GM12878 (cell line): ENCODE measurements around the gene AP4S1. TPM values are rescaled to one million over a fixed set of nuclear protein-coding genes. Genes with fewer than 3 reads are reported as not detected.

Experiments used
- ATAC-seq: fragments of 200-7000 bp; cut with Tn5 transposase; 3 replicates; pipeline ENCODE4 v1.9.1; 2020; ENCODE audit warnings: mild to moderate bottlenecking, moderate library complexity
- BruUV-seq: library from RNA; stranded (reverse); fragments of 400-500 nt; replicated peaks from 2 replicates; lab custom pipeline; 2021; lab: Mats Ljungman, UMichigan
- CTCF ChIA-PET: fragments of 300-600 bp; sonication (Branson Sonifier 250); formaldehyde crosslinking; extraction: SDS; loops from one replicate; lab custom pipeline; 2021; ENCODE audit warnings: inconsistent platforms; lab: Yijun Ruan, JAX
- POLR2A ChIA-PET: fragments of 350-600 bp; formaldehyde crosslinking; extraction: SDS; loops from one replicate; lab custom pipeline; 2021; ENCODE audit warnings: inconsistent platforms; lab: Charles Lee
- RAD21 ChIA-PET: fragments of 300-600 bp; sonication (Branson Sonifier 250); formaldehyde crosslinking; loops from one replicate; lab custom pipeline; 2023; ENCODE audit warnings: antibody characterized with exemption; ENCODE audit not compliant: unreplicated experiment; lab: Charles Lee
- SMC1A ChIA-PET: fragments of 300-600 bp; sonication (Branson Sonifier 250); formaldehyde crosslinking; loops from one replicate; lab custom pipeline; 2023; ENCODE audit not compliant: unreplicated experiment, uncharacterized antibody; lab: Charles Lee
- DNase-seq: peaks from one replicate; pipeline ENCODE4 v3.0.0-alpha.2; 2011; ENCODE audit warnings: low read depth, low spot score
- FAIRE-seq: peaks from 3 replicates; lab custom pipeline; 2011; peaks lifted over from hg19 to GRCh38; lab: Jason Lieb, UNC
- H2AFZ ChIP-seq: 2 replicates; pipeline ENCODE4 v1.6.0; 2011; ENCODE audit warnings: low read depth, low read length, control low read depth; ENCODE audit not compliant: control insufficient read depth
- H3K27ac ChIP-seq: 2 replicates; pipeline ENCODE4 v1.5.1; 2011; ENCODE audit warnings: control low read depth; ENCODE audit not compliant: control insufficient read depth, insufficient read depth
- H3K27me3 ChIP-seq, 2 experiments: replicated peaks in 1 of 2; 2 replicates each; pipeline versions ENCODE4 v1.6.0 to v1.6.1; 2011; ENCODE audit warnings: low read length in 1 of 2; ENCODE audit not compliant: control insufficient read depth in 2 of 2, insufficient read depth in 2 of 2
- H3K36me3 ChIP-seq, 2 experiments: 2 replicates each; pipeline ENCODE4 v1.5.1; 2011; ENCODE audit warnings: low read length in 1 of 2; ENCODE audit not compliant: control insufficient read depth in 2 of 2, insufficient read depth in 2 of 2
- H3K4me1 ChIP-seq: 2 replicates; pipeline ENCODE4 v1.6.1; 2011; ENCODE audit warnings: mild to moderate bottlenecking, low read length, moderate library complexity, mixed read lengths; ENCODE audit not compliant: control insufficient read depth, insufficient read depth
- H3K4me2 ChIP-seq: 2 replicates; pipeline ENCODE4 v1.6.0; 2011; ENCODE audit warnings: control low read depth; ENCODE audit not compliant: control insufficient read depth, insufficient read depth
- H3K4me3 ChIP-seq: fragments of 200-600 bp; sonication (generic); 2 replicates; pipeline ENCODE4 v1.5.1; 2016
- H3K79me2 ChIP-seq: 2 replicates; pipeline ENCODE4 v1.6.0; 2011; ENCODE audit warnings: low read length; ENCODE audit not compliant: control insufficient read depth, insufficient read depth
- H3K9ac ChIP-seq: 2 replicates; pipeline ENCODE4 v1.8.0; 2011; ENCODE audit warnings: low read length, control low read depth, mixed read lengths; ENCODE audit not compliant: control insufficient read depth, insufficient read depth
- H3K9me3 ChIP-seq: replicated peaks from 3 replicates; pipeline ENCODE4 v1.5.1; 2011; ENCODE audit warnings: mild to moderate bottlenecking, low read length; ENCODE audit not compliant: control insufficient read depth, insufficient read depth
- H4K20me1 ChIP-seq: 2 replicates; pipeline ENCODE4 v1.6.0; 2011; ENCODE audit not compliant: control insufficient read depth, insufficient read depth
- ATF3 ChIP-seq: IDR thresholded peaks from 2 replicates; pipeline ENCODE4 v1.6.1; 2011; ENCODE audit warnings: low read depth, mild to moderate bottlenecking, low read length, moderate library complexity, borderline replicate concordance; ENCODE audit errors: extremely low read depth
- BCL11A ChIP-seq: IDR thresholded peaks from 2 replicates; pipeline ENCODE4 v1.6.1; 2011; ENCODE audit warnings: low read depth, low read length
- CHD1 ChIP-seq: IDR thresholded peaks from 2 replicates; pipeline ENCODE4 v1.6.1; 2012; ENCODE audit warnings: low read depth, low read length, improper control_type of control experiment
- EGR1 ChIP-seq, 2 experiments: IDR thresholded peaks; 1 replicate in 1 of 2; 2 replicates in 1 of 2; pipeline ENCODE4 v1.6.1; 2011 to 2012; ENCODE audit warnings: low read depth in 2 of 2, low read length in 2 of 2, borderline replicate concordance in 1 of 2, mild to moderate bottlenecking in 1 of 2, moderate library complexity in 1 of 2
- FOS ChIP-seq: IDR thresholded peaks from 3 replicates; pipeline ENCODE4 v1.6.1; 2011; ENCODE audit warnings: borderline replicate concordance; ENCODE audit not compliant: insufficient read length; ENCODE audit errors: extremely low read depth
- HDGF ChIP-seq: fragments of 450-650 bp; IDR thresholded peaks from 2 replicates; pipeline ENCODE4 v1.6.1; 2016; ENCODE audit warnings: antibody characterized with exemption
- JUNB ChIP-seq: IDR thresholded peaks from 2 replicates; pipeline ENCODE4 v1.6.1; 2016; ENCODE audit warnings: antibody characterized with exemption, mild to moderate bottlenecking
- NFYA ChIP-seq: IDR thresholded peaks from 2 replicates; pipeline ENCODE4 v1.6.1; 2011; ENCODE audit warnings: low read depth, mild to moderate bottlenecking, low read length, improper control_type of control experiment, borderline replicate concordance
- SRF ChIP-seq, 2 experiments: IDR thresholded peaks; 2 replicates each; pipeline ENCODE4 v1.6.1; 2011; ENCODE audit warnings: low read depth in 2 of 2, low read length in 2 of 2, mild to moderate bottlenecking in 1 of 2, moderate library complexity in 1 of 2
- WGBS: methylation state at CpG from one replicate; pipeline ENCODE4 v1.1.6; 2016; ENCODE audit warnings: low lambda C conversion rate; ENCODE audit not compliant: insufficient replicate concordance, insufficient coverage; ENCODE audit errors: missing lambda C conversion rate; 5-methylcytosine and 5-hydroxymethylcytosine counted together
- in situ Hi-C: fragments of 300-500 bp; cut with MboI; formaldehyde crosslinking; loops from 9 replicates; pipeline ENCODE4 v1.14.3; 2018; ENCODE audit warnings: mixed read lengths
- intact Hi-C: fragments of 100-400 bp; cut with micrococcal nuclease; formaldehyde crosslinking; loops from one replicate; pipeline ENCODE4 v1.14.2; 2022; ENCODE audit not compliant: unreplicated experiment
- polyA plus RNA-seq, 11 experiments: library from polyadenylated mRNA; depleted of rRNA in 4 of 11; unstranded in 6 of 11; stranded (reverse) in 5 of 11; fragments of >200 nt; fragmentation: Nextera tagmentation in 4 of 11; fragmentation: Illumina TruSeq in 1 of 11; extraction: Ambion mirVana in 4 of 11; extraction: Trizol in 1 of 11; gene quantifications; 1 replicate in 1 of 11; 2 replicates in 10 of 11; pipeline versions ENCODE4 v1.2.1 to v1.2.3, GENCODE V29; 2011 to 2016; ENCODE audit warnings: inconsistent platforms in 2 of 11, missing spikeins in 2 of 11, low read depth in 1 of 11
- total RNA-seq, 4 experiments: library from RNA; depleted of rRNA in 3 of 4; stranded (reverse); fragments of >200 nt in 3 of 4; fragmentation: Illumina TruSeq in 1 of 4; extraction: Trizol in 1 of 4; gene quantifications; 2 replicates each; pipeline versions ENCODE4 v1.2.1 to v1.2.3, GENCODE V29; 2013 to 2021
- TF ChIP-seq, protein P1 (sequence below): fragments of 450-650 bp; IDR thresholded peaks from 2 replicates; pipeline ENCODE4 v1.6.1; 2016; ENCODE audit warnings: mild to moderate bottlenecking, moderate library complexity, borderline replicate concordance

AP4S1 gene
- total and polyA plus RNA-seq, 10 of the 15 experiments (the other 5 are each of a cell fraction or from before 2014, with no cell fraction given) = 3.6 to 9.0 (median 5.7) TPM

DNA sequence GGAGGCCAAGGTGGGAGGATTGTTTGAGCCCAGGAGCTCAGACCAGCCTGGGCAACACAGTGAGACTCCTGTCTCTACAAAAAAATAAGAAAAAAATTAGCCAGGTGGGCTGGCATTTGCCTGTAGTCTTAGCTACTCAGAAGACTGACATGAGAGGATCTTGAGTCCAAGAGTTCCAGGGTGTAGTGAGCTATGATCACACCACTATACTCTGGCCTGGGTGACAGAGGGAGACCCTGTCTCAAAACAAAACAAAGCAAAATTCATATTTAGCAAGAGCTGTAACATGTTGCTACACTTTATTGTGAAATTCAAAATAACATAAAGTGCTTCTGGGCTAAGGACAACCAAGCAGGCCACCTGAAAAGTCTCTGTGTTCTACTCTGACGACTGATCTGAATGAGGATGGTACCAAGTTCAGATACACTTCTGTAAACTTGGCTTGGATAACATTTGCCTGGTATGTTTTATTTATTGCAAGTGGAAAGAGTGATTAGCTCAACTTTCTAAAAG lies 12.3 kb downstream of the AP4S1 start:
- Histone ChIP-seq H3K4me3 (no peak overlapping the region), H3K9ac (no peak overlapping the region), H3K27ac (no peak overlapping the region), H3K9me3 (no peaks in the 10 kb centered on the region), H3K4me2 (no peak overlapping the region), H3K79me2 (no peaks in the 10 kb centered on the region), H3K4me1 (peaks cover 5% of the 10 kb centered on the region; the same call in 1 of the 2 replicates), H3K27me3 (no peaks in the 10 kb centered on the region), H3K36me3 (no peaks in the 10 kb centered on the region), H4K20me1 (no peaks in the 10 kb centered on the region), H2AFZ (no peak overlapping the region)
- FAIRE-seq (no peak), ATAC-seq (no peak), DNase-seq (no peak)
- intact Hi-C loops (no loop called here), in situ Hi-C loops (no loop called here)
- no peak for TF ChIP-seq FOS
- no peak for TF ChIP-seq BCL11A
- TF ChIP-seq NFYA = no peak
- TF ChIP-seq CHD1 = no peak
- TF ChIP-seq ATF3 = no peak
- TF ChIP-seq EGR1 (IDR thresholded peaks at IDR 0.05; ENCODE audit: borderline replicate concordance in 1 of 2, low read depth in 2 of 2, low read length in 2 of 2) = no peak
- TF ChIP-seq JUNB = no peak
- TF ChIP-seq HDGF = no peak
- TF ChIP-seq SRF (IDR thresholded peaks at IDR 0.05; ENCODE audit: low read depth in 2 of 2, low read length in 2 of 2) = no peak
- TF ChIP-seq, protein P1, sequence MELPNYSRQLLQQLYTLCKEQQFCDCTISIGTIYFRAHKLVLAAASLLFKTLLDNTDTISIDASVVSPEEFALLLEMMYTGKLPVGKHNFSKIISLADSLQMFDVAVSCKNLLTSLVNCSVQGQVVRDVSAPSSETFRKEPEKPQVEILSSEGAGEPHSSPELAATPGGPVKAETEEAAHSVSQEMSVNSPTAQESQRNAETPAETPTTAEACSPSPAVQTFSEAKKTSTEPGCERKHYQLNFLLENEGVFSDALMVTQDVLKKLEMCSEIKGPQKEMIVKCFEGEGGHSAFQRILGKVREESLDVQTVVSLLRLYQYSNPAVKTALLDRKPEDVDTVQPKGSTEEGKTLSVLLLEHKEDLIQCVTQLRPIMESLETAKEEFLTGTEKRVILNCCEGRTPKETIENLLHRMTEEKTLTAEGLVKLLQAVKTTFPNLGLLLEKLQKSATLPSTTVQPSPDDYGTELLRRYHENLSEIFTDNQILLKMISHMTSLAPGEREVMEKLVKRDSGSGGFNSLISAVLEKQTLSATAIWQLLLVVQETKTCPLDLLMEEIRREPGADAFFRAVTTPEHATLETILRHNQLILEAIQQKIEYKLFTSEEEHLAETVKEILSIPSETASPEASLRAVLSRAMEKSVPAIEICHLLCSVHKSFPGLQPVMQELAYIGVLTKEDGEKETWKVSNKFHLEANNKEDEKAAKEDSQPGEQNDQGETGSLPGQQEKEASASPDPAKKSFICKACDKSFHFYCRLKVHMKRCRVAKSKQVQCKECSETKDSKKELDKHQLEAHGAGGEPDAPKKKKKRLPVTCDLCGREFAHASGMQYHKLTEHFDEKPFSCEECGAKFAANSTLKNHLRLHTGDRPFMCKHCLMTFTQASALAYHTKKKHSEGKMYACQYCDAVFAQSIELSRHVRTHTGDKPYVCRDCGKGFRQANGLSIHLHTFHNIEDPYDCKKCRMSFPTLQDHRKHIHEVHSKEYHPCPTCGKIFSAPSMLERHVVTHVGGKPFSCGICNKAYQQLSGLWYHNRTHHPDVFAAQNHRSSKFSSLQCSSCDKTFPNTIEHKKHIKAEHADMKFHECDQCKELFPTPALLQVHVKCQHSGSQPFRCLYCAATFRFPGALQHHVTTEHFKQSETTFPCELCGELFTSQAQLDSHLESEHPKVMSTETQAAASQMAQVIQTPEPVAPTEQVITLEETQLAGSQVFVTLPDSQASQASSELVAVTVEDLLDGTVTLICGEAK = no peak
- POLR2A ChIA-PET = interaction anchor here (0.6 to 2.4 kb wide), 3 partner anchors 9 to 18 kb away, joined by 4 to 13 read pairs (median 9); partner anchors contain the start of genes AP4S1 and STRN3
- 91% methylated on average over 1 of the region's 1 CpG for WGBS
- no TSS peak for BruUV-seq
- CTCF ChIA-PET = interaction anchor here (0.8 to 1.6 kb wide), 6 partner anchors 9 to 57 kb away, joined by 3 to 9 read pairs (median 3); partner anchors contain the start of genes AP4S1 and STRN3
- RAD21 ChIA-PET = interaction anchor here (1.0 to 1.6 kb wide), 4 partner anchors 11 to 57 kb away, joined by 3 to 8 read pairs (median 3); no protein-coding TSS in a partner anchor
- SMC1A ChIA-PET = interaction anchor here (0.7 to 2.6 kb wide), 6 partner anchors 12 to 779 kb away, joined by 3 to 8 read pairs (median 4); partner anchors contain the start of genes AP4S1 and STRN3
